ENCODE results near the gene HS1BP3.

GRCh38 chr2:20572221-20572620 is 78.7 kb downstream of the HS1BP3 start:
- TF ChIP-seq CTCF (IDR thresholded peaks at IDR 0.05) (no peak), EP300 (IDR thresholded peaks at IDR 0.05) (no peak), POLR2AphosphoS5 (IDR thresholded peaks at IDR 0.05) (no peak), POLR2A (IDR thresholded peaks at IDR 0.05) (no peak)
